HepG2 (cell line): ENCODE data around the gene MISFA. TPM values are rescaled to one million over a fixed set of nuclear protein-coding genes. Genes with fewer than 3 reads are reported as not detected.
A peak's percentile ranks its signal among the peaks of the same experiment; 100 is the strongest.

Experiments
- ATAC-seq: fragments of 200-7000 bp; cut with Tn5 transposase; 3 replicates; pipeline ENCODE4 v1.9.1; 2020; ENCODE audit warnings: mild to moderate bottlenecking, moderate library complexity
- BruUV-seq: library from RNA; stranded (reverse); fragments of 400-500 nt; replicated peaks from 2 replicates; lab custom pipeline; 2021; lab: Mats Ljungman, UMichigan
- CTCF ChIA-PET: fragments of 300-600 bp; formaldehyde crosslinking; extraction: SDS; loops from one replicate; lab custom pipeline; 2021; ENCODE audit warnings: low total read pairs, inconsistent platforms, low intra/inter-chr PET ratio; lab: Yijun Ruan, JAX
- POLR2A ChIA-PET: fragments of 350-600 bp; sonication (Branson Sonifier 250); formaldehyde crosslinking; loops from one replicate; lab custom pipeline; 2020; ENCODE audit warnings: antibody characterized with exemption, inconsistent platforms; lab: Yijun Ruan, JAX
- DNase-seq: peaks from one replicate; pipeline ENCODE4 v3.0.0-alpha.2; 2015; ENCODE audit warnings: low spot score
- FAIRE-seq: peaks from 3 replicates; lab custom pipeline; 2011; peaks lifted over from hg19 to GRCh38; lab: Jason Lieb, UNC
- H2AFZ ChIP-seq: one replicate; pipeline ENCODE4 v1.6.1; 2011; ENCODE audit warnings: low read length, inconsistent platforms
- H3K27ac ChIP-seq: fragments of 300-600 bp; 3 replicates; pipeline ENCODE4 v1.8.0; 2011; ENCODE audit warnings: mixed run types, mild to moderate bottlenecking, mixed read lengths, low read length, inconsistent platforms; ENCODE audit not compliant: insufficient read depth; ENCODE audit errors: extremely low read length
- H3K27me3 ChIP-seq, 2 experiments: fragments of 200-600 bp in 1 of 2; 2 replicates in 1 of 2; 3 replicates in 1 of 2; pipeline versions ENCODE4 v1.6.0 to v1.8.0; 2011; ENCODE audit warnings: low read length in 2 of 2, mild to moderate bottlenecking in 2 of 2, moderate library complexity in 2 of 2, inconsistent platforms in 1 of 2; ENCODE audit not compliant: insufficient read depth in 2 of 2, control insufficient read depth in 1 of 2
- H3K36me3 ChIP-seq, 2 experiments: fragments of 200-600 bp in 1 of 2; replicated peaks in 1 of 2; 2 replicates in 1 of 2; 3 replicates in 1 of 2; pipeline versions ENCODE4 v1.5.1 to v1.8.0; 2011; ENCODE audit warnings: low read length in 2 of 2, inconsistent platforms in 1 of 2; ENCODE audit not compliant: insufficient read depth in 2 of 2, control insufficient read depth in 1 of 2
- H3K4me1 ChIP-seq: 2 replicates; pipeline ENCODE4 v1.5.1; 2012; ENCODE audit warnings: low read length, inconsistent platforms; ENCODE audit not compliant: insufficient read depth
- H3K4me2 ChIP-seq: 2 replicates; pipeline ENCODE4 v1.6.0; 2011; ENCODE audit warnings: low read depth, low read length, inconsistent platforms
- H3K4me3 ChIP-seq, 3 experiments: fragments of 200-600 bp in 1 of 3; sonication (generic), shearing (Covaris generic) in 1 of 3; replicated peaks in 1 of 3; 2 replicates each; pipeline ENCODE4 v1.5.1; 2011 to 2016; ENCODE audit warnings: low read length in 3 of 3, inconsistent platforms in 2 of 3, low read depth in 2 of 3, mild to moderate bottlenecking in 2 of 3, control low read depth in 1 of 3, mixed read lengths in 1 of 3; ENCODE audit not compliant: insufficient read depth in 1 of 3
- H3K79me2 ChIP-seq: one replicate; pipeline ENCODE4 v1.6.1; 2011; ENCODE audit warnings: low read length, inconsistent platforms; ENCODE audit not compliant: insufficient read depth
- H3K9ac ChIP-seq: 2 replicates; pipeline ENCODE4 v1.6.0; 2011; ENCODE audit warnings: mild to moderate bottlenecking, low read depth, low read length, inconsistent platforms; ENCODE audit not compliant: insufficient read depth
- H3K9me3 ChIP-seq: 2 replicates; pipeline ENCODE4 v1.5.1; 2012; ENCODE audit warnings: mild to moderate bottlenecking, low read length
- H4K20me1 ChIP-seq: 2 replicates; pipeline ENCODE4 v1.6.0; 2011; ENCODE audit warnings: inconsistent platforms, mild to moderate bottlenecking, low read length, moderate library complexity; ENCODE audit not compliant: insufficient read depth
- CBX1 ChIP-seq: IDR thresholded peaks from one replicate; pipeline ENCODE4 v1.6.1; 2016; ENCODE audit warnings: antibody characterized with exemption, low read depth
- HMG20A ChIP-seq: IDR thresholded peaks from 2 replicates; pipeline ENCODE4 v1.6.1; 2016; ENCODE audit warnings: borderline replicate concordance
- NFKB2 ChIP-seq: sonication (generic); formaldehyde crosslinking; IDR thresholded peaks from 2 replicates; pipeline ENCODE4 v1.4.0; 2020; ENCODE audit warnings: missing genetic modification reagents, borderline replicate concordance
- NR2F1 ChIP-seq, 2 experiments: fragments of 450-650 bp in 1 of 2; formaldehyde crosslinking in 1 of 2; IDR thresholded peaks; 2 replicates each; pipeline versions ENCODE4 v1.5.0 to v1.6.1; 2016 to 2020; ENCODE audit warnings: mild to moderate bottlenecking in 1 of 2, missing compliant biosample characterization in 1 of 2, missing genetic modification reagents in 1 of 2, moderate library complexity in 1 of 2
- RFXAP ChIP-seq: sonication (generic); formaldehyde crosslinking; IDR thresholded peaks from 2 replicates; pipeline ENCODE4 v1.4.0; 2020; ENCODE audit warnings: missing genetic modification reagents, borderline replicate concordance
- ZNF550 ChIP-seq: sonication (generic); formaldehyde crosslinking; IDR thresholded peaks from 2 replicates; pipeline ENCODE4 v1.4.0; 2020; ENCODE audit warnings: mild to moderate bottlenecking, missing genetic modification reagents, borderline replicate concordance
- ZNF564 ChIP-seq: sonication (generic); formaldehyde crosslinking; IDR thresholded peaks from 2 replicates; pipeline ENCODE4 v1.8.1; 2023; ENCODE audit warnings: mild to moderate bottlenecking, missing genetic modification reagents
- ZNF781 ChIP-seq: sonication (generic); formaldehyde crosslinking; IDR thresholded peaks from 2 replicates; pipeline ENCODE4 v1.5.1; 2020; ENCODE audit warnings: borderline replicate concordance, mild to moderate bottlenecking, missing genetic modification reagents; ENCODE audit errors: not compliant biosample characterization
- WGBS: methylation state at CpG from one replicate; pipeline ENCODE4 v1.1.6; 2017; ENCODE audit warnings: low lambda C conversion rate; 5-methylcytosine and 5-hydroxymethylcytosine counted together
- in situ Hi-C: cut with HindIII; loops from 2 replicates; pipeline ENCODE4 v1.10.0; 2017; ENCODE audit warnings: low pct_unique_long_range_greater_than_20kb; ENCODE audit not compliant: extremely low pct_ligation_motif_present
- intact Hi-C: fragments of 100-400 bp; cut with micrococcal nuclease; formaldehyde crosslinking; loops from one replicate; pipeline ENCODE4 v1.10.0; 2022; ENCODE audit not compliant: unreplicated experiment
- polyA plus RNA-seq, 8 experiments: library from polyadenylated mRNA; depleted of rRNA in 3 of 8; stranded (reverse) in 7 of 8; unstranded in 1 of 8; fragments of >200 nt; fragmentation: Illumina TruSeq in 4 of 8; extraction: Trizol in 4 of 8; gene quantifications; 2 replicates each; pipeline versions ENCODE4 v1.2.1 to v1.2.3, GENCODE V29; 2011 to 2016; ENCODE audit warnings: low read depth in 4 of 8, missing spikeins in 1 of 8, mixed read lengths in 1 of 8; ENCODE audit not compliant: insufficient read depth in 1 of 8
- total RNA-seq, 5 experiments: library from RNA; depleted of rRNA; stranded (reverse); fragments of >200 nt; fragmentation: Illumina TruSeq; extraction: Trizol; gene quantifications; 2 replicates each; pipeline ENCODE4 v1.2.3, GENCODE V29; 2016; ENCODE audit warnings: low read depth in 1 of 5
- TF ChIP-seq, protein P1 (sequence below): IDR thresholded peaks from 2 replicates; pipeline ENCODE4 v1.6.1; 2016; ENCODE audit warnings: low read depth, borderline replicate concordance
- TF ChIP-seq, protein P2 (sequence below): sonication (generic); formaldehyde crosslinking; conservative IDR thresholded peaks from 2 replicates; pipeline ENCODE4 v1.5.0; 2020; ENCODE audit warnings: missing genetic modification reagents
- TF ChIP-seq, protein P3 (sequence below): sonication (generic); formaldehyde crosslinking; IDR thresholded peaks from 2 replicates; pipeline ENCODE4 v1.5.1; 2020; ENCODE audit warnings: mild to moderate bottlenecking, missing genetic modification reagents
- TF ChIP-seq, protein P4 (sequence below): sonication (generic); formaldehyde crosslinking; IDR thresholded peaks from 2 replicates; pipeline ENCODE4 v1.4.0; 2020; ENCODE audit warnings: low read depth, missing genetic modification reagents

Gene MISFA
- total and polyA plus RNA-seq, 2 of the 13 experiments (the other 11 are each of a cell fraction or from before 2014, with no cell fraction given): 1.4 to 5.4 TPM

DNA sequence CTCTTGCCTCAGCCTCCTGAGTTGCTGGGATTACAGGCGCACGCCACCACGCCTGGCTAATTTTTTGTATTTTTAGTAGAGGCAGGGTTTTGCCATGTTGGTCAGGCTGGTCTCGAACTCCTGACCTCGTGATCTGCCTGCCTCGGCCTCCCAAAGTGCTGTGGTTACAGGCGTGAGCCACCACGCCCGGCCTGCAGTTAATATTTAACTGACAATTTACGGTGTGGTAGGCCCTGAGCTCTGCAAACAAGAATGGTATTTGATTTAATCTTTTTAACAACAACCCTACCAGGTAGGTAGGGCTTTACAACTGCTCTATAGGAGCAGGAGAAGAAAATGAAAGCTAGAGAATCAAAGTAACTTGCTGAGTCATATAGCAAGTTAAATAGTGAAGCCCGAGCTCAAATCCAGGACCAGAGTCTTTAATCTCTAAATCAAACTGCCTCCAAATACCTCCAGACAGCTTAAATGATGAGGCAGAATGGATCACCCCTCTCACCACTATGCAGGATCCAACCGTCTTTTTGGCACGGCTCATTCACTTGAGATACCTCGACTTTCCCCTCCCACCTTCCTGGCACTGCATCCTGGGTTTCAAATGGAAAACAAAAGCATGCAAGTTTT, 20.5 kb upstream of the MISFA start:
- Histone ChIP-seq H3K4me1 (peaks cover 66% of the 10 kb centered on the region), H3K36me3 (no peaks in the 10 kb centered on the region; a peak in 2 of 5 replicates), H3K9ac (peak overlapping the region; percentile 42; the same call in 1 of the 2 replicates), H3K27ac (peak overlapping the region; percentile 79), H3K4me2 (peak overlapping the region; percentile 67), H4K20me1 (no peaks in the 10 kb centered on the region), H3K79me2 (no peaks in the 10 kb centered on the region), H2AFZ (no peak overlapping the region), H3K9me3 (no peaks in the 10 kb centered on the region), H3K27me3 (no peaks in the 10 kb centered on the region), H3K4me3 (peak overlapping the region; percentile 17 to 27 (median 24); a peak in 3 of 6 replicates)
- DNase-seq: peak; percentile 93
- in situ Hi-C loops: no loop called here
- ChIA-PET POLR2A (interaction anchor here (0.8 to 2.2 kb wide), 5 partner anchors 9 to 185 kb away, joined by 3 to 18 read pairs (median 11); partner anchors contain the start of genes LDHA, SPTY2D1, TSG101 and UEVLD), CTCF (no interaction called here)
- intact Hi-C loops: loop anchor here (1.0 kb wide), 1 partner anchor 9 kb away; the partner anchor contains the start of gene UEVLD
- WGBS: 28% methylated on average over 14 of the region's 14 CpGs
- peak; percentile 4 for FAIRE-seq
- ATAC-seq: peak; percentile 98
- no TSS peak for BruUV-seq
- peak; percentile 21; the same call in 1 of the 2 replicates for TF ChIP-seq RFXAP (CRISPR knock-in tag)
- TF ChIP-seq HMG20A (CRISPR knock-in tag): no peak
- no peak for TF ChIP-seq ZNF781 (CRISPR knock-in tag)
- TF ChIP-seq, protein P1, sequence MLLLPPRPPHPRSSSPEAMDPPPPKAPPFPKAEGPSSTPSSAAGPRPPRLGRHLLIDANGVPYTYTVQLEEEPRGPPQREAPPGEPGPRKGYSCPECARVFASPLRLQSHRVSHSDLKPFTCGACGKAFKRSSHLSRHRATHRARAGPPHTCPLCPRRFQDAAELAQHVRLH (CRISPR knock-in tag): peak; percentile 88; the same call in 1 of the 2 replicates
- peak in 1 of 2 experiments; percentile 27; a peak in 1 of 4 replicates for TF ChIP-seq NR2F1 (CRISPR knock-in tag; IDR thresholded peaks at IDR 0.05)
- peak; percentile 81 for TF ChIP-seq CBX1
- TF ChIP-seq, protein P2, sequence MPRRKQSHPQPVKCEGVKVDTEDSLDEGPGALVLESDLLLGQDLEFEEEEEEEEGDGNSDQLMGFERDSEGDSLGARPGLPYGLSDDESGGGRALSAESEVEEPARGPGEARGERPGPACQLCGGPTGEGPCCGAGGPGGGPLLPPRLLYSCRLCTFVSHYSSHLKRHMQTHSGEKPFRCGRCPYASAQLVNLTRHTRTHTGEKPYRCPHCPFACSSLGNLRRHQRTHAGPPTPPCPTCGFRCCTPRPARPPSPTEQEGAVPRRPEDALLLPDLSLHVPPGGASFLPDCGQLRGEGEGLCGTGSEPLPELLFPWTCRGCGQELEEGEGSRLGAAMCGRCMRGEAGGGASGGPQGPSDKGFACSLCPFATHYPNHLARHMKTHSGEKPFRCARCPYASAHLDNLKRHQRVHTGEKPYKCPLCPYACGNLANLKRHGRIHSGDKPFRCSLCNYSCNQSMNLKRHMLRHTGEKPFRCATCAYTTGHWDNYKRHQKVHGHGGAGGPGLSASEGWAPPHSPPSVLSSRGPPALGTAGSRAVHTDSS (CRISPR knock-in tag): no peak
- TF ChIP-seq, protein P3, sequence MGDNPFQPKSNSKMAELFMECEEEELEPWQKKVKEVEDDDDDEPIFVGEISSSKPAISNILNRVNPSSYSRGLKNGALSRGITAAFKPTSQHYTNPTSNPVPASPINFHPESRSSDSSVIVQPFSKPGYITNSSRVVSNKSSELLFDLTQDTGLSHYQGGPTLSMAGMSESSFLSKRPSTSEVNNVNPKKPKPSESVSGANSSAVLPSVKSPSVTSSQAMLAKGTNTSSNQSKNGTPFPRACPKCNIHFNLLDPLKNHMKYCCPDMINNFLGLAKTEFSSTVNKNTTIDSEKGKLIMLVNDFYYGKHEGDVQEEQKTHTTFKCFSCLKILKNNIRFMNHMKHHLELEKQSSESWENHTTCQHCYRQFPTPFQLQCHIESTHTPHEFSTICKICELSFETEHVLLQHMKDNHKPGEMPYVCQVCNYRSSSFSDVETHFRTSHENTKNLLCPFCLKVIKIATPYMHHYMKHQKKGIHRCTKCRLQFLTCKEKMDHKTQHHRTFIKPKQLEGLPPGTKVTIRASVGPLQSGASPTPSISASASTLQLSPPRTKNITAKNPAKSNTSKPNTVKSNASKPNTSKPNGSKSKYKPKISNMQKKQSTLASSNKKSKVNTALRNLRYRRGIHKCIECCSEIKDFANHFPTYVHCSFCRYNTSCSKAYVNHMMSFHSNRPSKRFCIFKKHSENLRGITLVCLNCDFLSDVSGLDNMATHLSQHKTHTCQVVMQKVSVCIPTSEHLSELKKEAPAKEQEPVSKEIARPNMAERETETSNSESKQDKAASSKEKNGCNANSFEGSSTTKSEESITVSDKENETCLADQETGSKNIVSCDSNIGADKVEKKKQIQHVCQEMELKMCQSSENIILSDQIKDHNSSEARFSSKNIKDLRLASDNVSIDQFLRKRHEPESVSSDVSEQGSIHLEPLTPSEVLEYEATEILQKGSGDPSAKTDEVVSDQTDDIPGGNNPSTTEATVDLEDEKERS (CRISPR knock-in tag): peak; percentile 99
- TF ChIP-seq, protein P4, sequence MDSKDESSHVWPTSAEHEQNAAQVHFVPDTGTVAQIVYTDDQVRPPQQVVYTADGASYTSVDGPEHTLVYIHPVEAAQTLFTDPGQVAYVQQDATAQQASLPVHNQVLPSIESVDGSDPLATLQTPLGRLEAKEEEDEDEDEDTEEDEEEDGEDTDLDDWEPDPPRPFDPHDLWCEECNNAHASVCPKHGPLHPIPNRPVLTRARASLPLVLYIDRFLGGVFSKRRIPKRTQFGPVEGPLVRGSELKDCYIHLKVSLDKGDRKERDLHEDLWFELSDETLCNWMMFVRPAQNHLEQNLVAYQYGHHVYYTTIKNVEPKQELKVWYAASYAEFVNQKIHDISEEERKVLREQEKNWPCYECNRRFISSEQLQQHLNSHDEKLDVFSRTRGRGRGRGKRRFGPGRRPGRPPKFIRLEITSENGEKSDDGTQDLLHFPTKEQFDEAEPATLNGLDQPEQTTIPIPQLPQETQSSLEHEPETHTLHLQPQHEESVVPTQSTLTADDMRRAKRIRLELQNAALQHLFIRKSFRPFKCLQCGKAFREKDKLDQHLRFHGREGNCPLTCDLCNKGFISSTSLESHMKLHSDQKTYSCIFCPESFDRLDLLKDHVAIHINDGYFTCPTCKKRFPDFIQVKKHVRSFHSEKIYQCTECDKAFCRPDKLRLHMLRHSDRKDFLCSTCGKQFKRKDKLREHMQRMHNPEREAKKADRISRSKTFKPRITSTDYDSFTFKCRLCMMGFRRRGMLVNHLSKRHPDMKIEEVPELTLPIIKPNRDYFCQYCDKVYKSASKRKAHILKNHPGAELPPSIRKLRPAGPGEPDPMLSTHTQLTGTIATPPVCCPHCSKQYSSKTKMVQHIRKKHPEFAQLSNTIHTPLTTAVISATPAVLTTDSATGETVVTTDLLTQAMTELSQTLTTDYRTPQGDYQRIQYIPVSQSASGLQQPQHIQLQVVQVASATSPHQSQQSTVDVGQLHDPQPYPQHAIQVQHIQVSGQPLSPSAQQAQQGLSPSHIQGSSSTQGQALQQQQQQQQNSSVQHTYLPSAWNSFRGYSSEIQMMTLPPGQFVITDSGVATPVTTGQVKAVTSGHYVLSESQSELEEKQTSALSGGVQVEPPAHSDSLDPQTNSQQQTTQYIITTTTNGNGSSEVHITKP (CRISPR knock-in tag): peak; percentile 78; the same call in 1 of the 2 replicates
- TF ChIP-seq ZNF550 (CRISPR knock-in tag): no peak
- no peak for TF ChIP-seq ZNF564
- no peak; the same call in 1 of the 2 replicates for TF ChIP-seq NFKB2
